Panc1 (cell line): ENCODE data around the gene PPP1R15A. TPM values are rescaled to one million over a fixed set of nuclear protein-coding genes. Genes with fewer than 3 reads are reported as not detected.

Experiments
- ATAC-seq: fragments of 200-7000 bp; cut with Tn5 transposase; 2 replicates; pipeline ENCODE4 v1.9.1; 2020; ENCODE audit warnings: mild to moderate bottlenecking, moderate library complexity
- BruUV-seq: library from RNA; stranded (reverse); fragments of 400-500 nt; replicated peaks from 2 replicates; lab custom pipeline; 2021; lab: Mats Ljungman, UMichigan
- CTCF ChIA-PET: fragments of 300-600 bp; sonication (Branson Sonifier 250); formaldehyde crosslinking; loops from one replicate; lab custom pipeline; 2022; ENCODE audit warnings: antibody characterized with exemption; lab: Charles Lee
- POLR2A ChIA-PET: fragments of 300-600 bp; sonication (Branson Sonifier 250); formaldehyde crosslinking; loops from one replicate; lab custom pipeline; 2022; ENCODE audit warnings: antibody characterized with exemption; lab: Charles Lee
- DNase-seq: peaks from one replicate; pipeline ENCODE4 v3.0.0-alpha.2; 2010; ENCODE audit warnings: low read depth, low spot score
- H3K27ac ChIP-seq: 2 replicates; pipeline ENCODE4 v1.5.1; 2011; ENCODE audit warnings: mild to moderate bottlenecking, low read length, inconsistent platforms
- H3K27me3 ChIP-seq: fragments of 200-500 bp; sonication (Bioruptor generic); 2 replicates; pipeline ENCODE4 v1.6.0; 2014; ENCODE audit warnings: low read length, inconsistent platforms; ENCODE audit not compliant: control insufficient read depth, insufficient read depth
- H3K36me3 ChIP-seq: fragments of 200-500 bp; sonication (Bioruptor generic); 2 replicates; pipeline ENCODE4 v1.5.1; 2014; ENCODE audit warnings: inconsistent platforms, mild to moderate bottlenecking, low read length, moderate library complexity; ENCODE audit not compliant: control insufficient read depth, insufficient read depth
- H3K4me1 ChIP-seq: 2 replicates; pipeline ENCODE4 v1.5.1; 2011; ENCODE audit warnings: inconsistent platforms, mild to moderate bottlenecking, low read length, moderate library complexity; ENCODE audit not compliant: control insufficient read depth, insufficient read depth
- H3K4me3 ChIP-seq, 2 experiments: 2 replicates each; pipeline ENCODE4 v1.5.1; 2011 to 2012; ENCODE audit warnings: low read depth in 2 of 2, low read length in 2 of 2, mild to moderate bottlenecking in 2 of 2, inconsistent platforms in 1 of 2, moderate library complexity in 1 of 2
- H3K9me3 ChIP-seq: fragments of 200-500 bp; sonication (Bioruptor generic); 2 replicates; pipeline ENCODE4 v1.5.1; 2014; ENCODE audit warnings: low read depth, mild to moderate bottlenecking, inconsistent platforms, low read length, moderate library complexity; ENCODE audit not compliant: control insufficient read depth, insufficient read depth
- CTCF ChIP-seq: fragments of 450-650 bp; IDR thresholded peaks from 2 replicates; pipeline ENCODE4 v1.5.1; 2017; ENCODE audit warnings: mild to moderate bottlenecking
- POLR2AphosphoS5 ChIP-seq: IDR thresholded peaks from 2 replicates; pipeline ENCODE4 v1.6.1; 2012; ENCODE audit warnings: mild to moderate bottlenecking, low read depth, low read length, moderate library complexity
- SIN3A ChIP-seq: IDR thresholded peaks from 2 replicates; pipeline ENCODE4 v1.6.1; 2012; ENCODE audit warnings: low read depth, mild to moderate bottlenecking, low read length, moderate library complexity, borderline replicate concordance; ENCODE audit not compliant: insufficient read depth
- TCF7L2 ChIP-seq: IDR thresholded peaks from 2 replicates; pipeline ENCODE4 v1.6.1; 2011; ENCODE audit warnings: mild to moderate bottlenecking, low read depth, low read length, inconsistent platforms
- in situ Hi-C: cut with HindIII; loops from 2 replicates; pipeline ENCODE4 v1.10.0; 2016; ENCODE audit warnings: low sequenced_read_pairs, low pct_unique_long_range_greater_than_20kb
- intact Hi-C: fragments of 100-400 bp; cut with micrococcal nuclease; formaldehyde crosslinking; loops from one replicate; pipeline ENCODE4 v1.10.0; 2022; ENCODE audit not compliant: unreplicated experiment
- total RNA-seq: library from RNA; stranded (reverse); gene quantifications from one replicate; pipeline ENCODE4 v1.2.1, GENCODE V29; 2021; ENCODE audit not compliant: unreplicated experiment
- TF ChIP-seq, protein P1 (sequence below), 2 experiments: IDR thresholded peaks; 2 replicates each; pipeline ENCODE4 v1.6.1; 2011 to 2012; ENCODE audit warnings: low read depth in 2 of 2, control low read depth in 1 of 2, low read length in 1 of 2, mild to moderate bottlenecking in 1 of 2, moderate library complexity in 1 of 2; ENCODE audit not compliant: insufficient read depth in 1 of 2

Gene PPP1R15A
- total RNA-seq, 1 experiment from 2014 or later = 27.1 TPM

- Histone ChIP-seq H3K27me3 (no peaks in the 10 kb centered on the region), H3K27ac (no peak overlapping the region), H3K4me3 (no peak overlapping the region), H3K36me3 (no peaks in the 10 kb centered on the region), H3K4me1 (no peaks in the 10 kb centered on the region), H3K9me3 (no peaks in the 10 kb centered on the region)
- ChIA-PET POLR2A (no interaction called here), CTCF (no interaction called here)
- TF ChIP-seq SIN3A = no peak
- no peak for TF ChIP-seq CTCF
- no peak for TF ChIP-seq POLR2AphosphoS5
- TF ChIP-seq, protein P1, sequence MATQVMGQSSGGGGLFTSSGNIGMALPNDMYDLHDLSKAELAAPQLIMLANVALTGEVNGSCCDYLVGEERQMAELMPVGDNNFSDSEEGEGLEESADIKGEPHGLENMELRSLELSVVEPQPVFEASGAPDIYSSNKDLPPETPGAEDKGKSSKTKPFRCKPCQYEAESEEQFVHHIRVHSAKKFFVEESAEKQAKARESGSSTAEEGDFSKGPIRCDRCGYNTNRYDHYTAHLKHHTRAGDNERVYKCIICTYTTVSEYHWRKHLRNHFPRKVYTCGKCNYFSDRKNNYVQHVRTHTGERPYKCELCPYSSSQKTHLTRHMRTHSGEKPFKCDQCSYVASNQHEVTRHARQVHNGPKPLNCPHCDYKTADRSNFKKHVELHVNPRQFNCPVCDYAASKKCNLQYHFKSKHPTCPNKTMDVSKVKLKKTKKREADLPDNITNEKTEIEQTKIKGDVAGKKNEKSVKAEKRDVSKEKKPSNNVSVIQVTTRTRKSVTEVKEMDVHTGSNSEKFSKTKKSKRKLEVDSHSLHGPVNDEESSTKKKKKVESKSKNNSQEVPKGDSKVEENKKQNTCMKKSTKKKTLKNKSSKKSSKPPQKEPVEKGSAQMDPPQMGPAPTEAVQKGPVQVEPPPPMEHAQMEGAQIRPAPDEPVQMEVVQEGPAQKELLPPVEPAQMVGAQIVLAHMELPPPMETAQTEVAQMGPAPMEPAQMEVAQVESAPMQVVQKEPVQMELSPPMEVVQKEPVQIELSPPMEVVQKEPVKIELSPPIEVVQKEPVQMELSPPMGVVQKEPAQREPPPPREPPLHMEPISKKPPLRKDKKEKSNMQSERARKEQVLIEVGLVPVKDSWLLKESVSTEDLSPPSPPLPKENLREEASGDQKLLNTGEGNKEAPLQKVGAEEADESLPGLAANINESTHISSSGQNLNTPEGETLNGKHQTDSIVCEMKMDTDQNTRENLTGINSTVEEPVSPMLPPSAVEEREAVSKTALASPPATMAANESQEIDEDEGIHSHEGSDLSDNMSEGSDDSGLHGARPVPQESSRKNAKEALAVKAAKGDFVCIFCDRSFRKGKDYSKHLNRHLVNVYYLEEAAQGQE (IDR thresholded peaks at IDR 0.05; ENCODE audit: insufficient read depth in 1 of 2, low read depth in 2 of 2, low read length in 1 of 2) = no peak
- TF ChIP-seq TCF7L2 = no peak
- BruUV-seq = no TSS peak
- DNase-seq (no peak), ATAC-seq (no peak)
- in situ Hi-C loops = no loop called here
- intact Hi-C loops = no loop called here
Measured at GRCh38 chr19:48853483-48853882, 18.7 kb upstream of the PPP1R15A start.

GRCh38 chr19:48854103-48854502 lies 18.1 kb upstream of the PPP1R15A start:
- no peak; the same call in 1 of the 2 replicates for ATAC-seq
- in situ Hi-C loops = no loop called here
- POLR2A ChIA-PET = no interaction called here

More at GRCh38 chr19:48854103-48854502, 18.1 kb upstream of the PPP1R15A start:
- CTCF ChIA-PET = no interaction called here
- no TSS peak for BruUV-seq
- TF ChIP-seq POLR2AphosphoS5 (no peak), TCF7L2 (no peak), SIN3A (no peak), CTCF (no peak)
- TF ChIP-seq, protein P1 (IDR thresholded peaks at IDR 0.05; ENCODE audit: insufficient read depth in 1 of 2, low read depth in 2 of 2, low read length in 1 of 2) = no peak
- DNase-seq = no peak
- Histone ChIP-seq H3K4me3 (no peak overlapping the region), H3K9me3 (no peaks in the 10 kb centered on the region), H3K27ac (no peak overlapping the region), H3K27me3 (no peaks in the 10 kb centered on the region), H3K36me3 (no peaks in the 10 kb centered on the region), H3K4me1 (no peaks in the 10 kb centered on the region)
- intact Hi-C loops = no loop called here
